Measurements from ENCODE around the gene CAPN7.

Gene CAPN7

GRCh38 chr3:15297608-15298350 lies 91.7 kb downstream of the CAPN7 start:
- DNase-seq (ENCODE audit: low read depth in 2 of 2): no peak

GRCh38 chr3:15298504-15298903 lies 92.5 kb downstream of the CAPN7 start:
- no peak for DNase-seq (ENCODE audit: low read depth in 2 of 2)

GRCh38 chr3:15299036-15299435 lies 93.0 kb downstream of the CAPN7 start:
- no peak for DNase-seq (ENCODE audit: low read depth in 2 of 2)

- no peak for DNase-seq (ENCODE audit: low read depth in 2 of 2)
Observed at GRCh38 chr3:15300323-15301078, 94.5 kb downstream of the CAPN7 start.

- no peak for DNase-seq (ENCODE audit: low read depth in 2 of 2)
Observed at GRCh38 chr3:15301761-15302160, 95.7 kb downstream of the CAPN7 start.
